Trophoblast cell (in vitro differentiated cells and primary cell): ENCODE data around the gene TTLL4.
"Not testable (repeated sequence)": the region's sequence is repeated elsewhere in the genome, so short reads cannot be mapped to it uniquely, and the experiment has no call there.

Experiments
- DNase-seq, 2 donors: peaks; one replicate each; pipeline ENCODE4 v3.0.0-alpha.2; 2016
- H2AFZ ChIP-seq: 2 replicates; pipeline ENCODE4 v1.6.1; 2013; ENCODE audit warnings: low read length, moderate library complexity, mild to moderate bottlenecking; ENCODE audit not compliant: insufficient read depth, poor library complexity
- H2AK5ac ChIP-seq: 2 replicates; pipeline ENCODE4 v1.6.1; 2013; ENCODE audit warnings: mild to moderate bottlenecking, low read length
- H2BK120ac ChIP-seq: 2 replicates; pipeline ENCODE4 v1.6.1; 2013; ENCODE audit warnings: low read length, mild to moderate bottlenecking, moderate library complexity; ENCODE audit not compliant: insufficient read depth, poor library complexity
- H2BK12ac ChIP-seq: 2 replicates; pipeline ENCODE4 v1.6.1; 2013; ENCODE audit warnings: mild to moderate bottlenecking, low read length, moderate library complexity
- H2BK5ac ChIP-seq: 2 replicates; pipeline ENCODE4 v1.6.1; 2013; ENCODE audit warnings: low read length, low read depth, moderate library complexity, mild to moderate bottlenecking; ENCODE audit not compliant: poor library complexity
- H3K14ac ChIP-seq: 2 replicates; pipeline ENCODE4 v1.6.1; 2013; ENCODE audit warnings: mild to moderate bottlenecking, low read length
- H3K18ac ChIP-seq: 2 replicates; pipeline ENCODE4 v1.6.1; 2013; ENCODE audit warnings: mild to moderate bottlenecking, low read length
- H3K23ac ChIP-seq: 2 replicates; pipeline ENCODE4 v1.6.1; 2013; ENCODE audit warnings: low read length
- H3K27ac ChIP-seq: 2 replicates; pipeline ENCODE4 v1.5.1; 2013; ENCODE audit warnings: low read depth, mild to moderate bottlenecking, inconsistent platforms, low read length, moderate library complexity
- H3K27me3 ChIP-seq: 2 replicates; pipeline ENCODE4 v1.6.1; 2013; ENCODE audit warnings: inconsistent platforms, mild to moderate bottlenecking, low read length, moderate library complexity; ENCODE audit not compliant: insufficient read depth
- H3K36me3 ChIP-seq, 2 experiments: 1 replicate in 1 of 2; 2 replicates in 1 of 2; pipeline ENCODE4 v1.6.1; 2013; ENCODE audit warnings: low read length in 2 of 2, mild to moderate bottlenecking in 2 of 2, moderate library complexity in 1 of 2; ENCODE audit not compliant: insufficient read depth in 2 of 2, control insufficient read depth in 1 of 2
- H3K4ac ChIP-seq: 2 replicates; pipeline ENCODE4 v1.6.1; 2013; ENCODE audit warnings: low read depth, mild to moderate bottlenecking, low read length, moderate library complexity
- H3K4me1 ChIP-seq, 2 experiments: 1 replicate in 1 of 2; 2 replicates in 1 of 2; pipeline ENCODE4 v1.6.1; 2013; ENCODE audit warnings: low read length in 2 of 2, mild to moderate bottlenecking in 2 of 2, moderate library complexity in 1 of 2; ENCODE audit not compliant: insufficient read depth in 2 of 2, control insufficient read depth in 1 of 2
- H3K4me2 ChIP-seq: 2 replicates; pipeline ENCODE4 v1.6.1; 2013; ENCODE audit warnings: inconsistent platforms, mild to moderate bottlenecking, low read length, moderate library complexity
- H3K4me3 ChIP-seq: 2 replicates; pipeline ENCODE4 v1.5.1; 2013; ENCODE audit warnings: mild to moderate bottlenecking, low read depth, low read length, inconsistent platforms
- H3K79me1 ChIP-seq: one replicate; pipeline ENCODE4 v1.6.1; 2013; ENCODE audit warnings: low read length
- H3K79me2 ChIP-seq: 2 replicates; pipeline ENCODE4 v1.6.1; 2013; ENCODE audit warnings: low read length, mild to moderate bottlenecking; ENCODE audit not compliant: control insufficient read depth, insufficient read depth, poor library complexity
- H3K9ac ChIP-seq: 2 replicates; pipeline ENCODE4 v1.6.1; 2013; ENCODE audit warnings: mild to moderate bottlenecking, low read length
- H3K9me3 ChIP-seq: 2 replicates; pipeline ENCODE4 v1.6.1; 2013; ENCODE audit warnings: low read depth, mild to moderate bottlenecking, control low read depth, inconsistent platforms, low read length; ENCODE audit not compliant: insufficient read depth
- H4K12ac ChIP-seq: 2 replicates; pipeline ENCODE4 v1.6.1; 2013; ENCODE audit warnings: low read depth, mild to moderate bottlenecking, low read length, moderate library complexity
- H4K8ac ChIP-seq: 2 replicates; pipeline ENCODE4 v1.6.1; 2013; ENCODE audit warnings: low read depth, mild to moderate bottlenecking, low read length, moderate library complexity
- H4K91ac ChIP-seq: one replicate; pipeline ENCODE4 v1.6.1; 2013; ENCODE audit warnings: low read depth, mild to moderate bottlenecking, low read length, moderate library complexity
- WGBS: extraction: QIAGEN DNeasy Blood & Tissue Kit; methylation state at CpG from one replicate; pipeline ENCODE4 v1.1.7; 2013; ENCODE audit warnings: missing lambda C conversion rate; ENCODE audit not compliant: insufficient read length, insufficient coverage; ENCODE audit errors: extremely low coverage; 5-methylcytosine and 5-hydroxymethylcytosine counted together

The TTLL4 gene

DNA sequence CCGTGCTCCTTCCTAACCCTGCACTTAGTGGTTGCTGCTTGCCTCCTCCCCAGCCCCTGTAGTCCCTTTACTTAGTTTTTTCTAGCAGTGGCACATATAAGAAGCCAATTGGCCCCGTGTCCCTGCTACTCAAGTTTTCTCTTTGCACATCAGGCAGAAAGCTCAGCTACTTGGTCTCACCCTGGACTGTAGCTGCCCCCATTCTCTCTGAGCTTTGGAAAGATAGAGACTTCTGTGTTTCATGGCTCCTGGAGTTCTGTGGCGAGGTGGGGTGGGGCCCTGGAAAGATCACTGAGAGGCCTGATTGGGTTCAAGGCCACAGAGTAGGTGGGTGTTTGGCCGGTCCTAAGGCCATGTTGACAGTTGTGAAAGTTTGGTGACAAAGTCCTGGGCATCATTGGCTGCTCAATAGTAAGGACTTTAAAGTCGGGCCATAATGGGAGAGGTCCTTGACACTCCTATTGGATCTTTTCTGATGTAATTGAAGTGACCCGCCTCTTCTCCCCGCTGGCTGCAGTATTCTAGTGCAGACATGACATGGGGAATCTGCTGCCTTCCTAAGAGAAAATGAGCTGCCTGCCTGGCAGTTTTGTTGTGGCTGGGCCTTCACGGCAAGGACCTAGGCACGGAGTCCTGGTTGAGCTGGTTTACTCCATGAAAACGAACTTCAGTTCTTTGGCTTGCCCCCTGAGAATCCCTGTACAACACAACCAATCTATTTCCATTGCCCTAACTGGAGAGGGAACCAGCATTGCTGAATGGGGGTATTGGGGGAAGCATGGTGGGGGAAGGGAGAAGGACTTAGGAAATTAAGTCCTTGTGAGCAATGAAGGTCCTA lies 45.2 kb downstream of the TTLL4 start:
- no CpG with 5 or more reads among the region's 10 CpGs for WGBS

DNA sequence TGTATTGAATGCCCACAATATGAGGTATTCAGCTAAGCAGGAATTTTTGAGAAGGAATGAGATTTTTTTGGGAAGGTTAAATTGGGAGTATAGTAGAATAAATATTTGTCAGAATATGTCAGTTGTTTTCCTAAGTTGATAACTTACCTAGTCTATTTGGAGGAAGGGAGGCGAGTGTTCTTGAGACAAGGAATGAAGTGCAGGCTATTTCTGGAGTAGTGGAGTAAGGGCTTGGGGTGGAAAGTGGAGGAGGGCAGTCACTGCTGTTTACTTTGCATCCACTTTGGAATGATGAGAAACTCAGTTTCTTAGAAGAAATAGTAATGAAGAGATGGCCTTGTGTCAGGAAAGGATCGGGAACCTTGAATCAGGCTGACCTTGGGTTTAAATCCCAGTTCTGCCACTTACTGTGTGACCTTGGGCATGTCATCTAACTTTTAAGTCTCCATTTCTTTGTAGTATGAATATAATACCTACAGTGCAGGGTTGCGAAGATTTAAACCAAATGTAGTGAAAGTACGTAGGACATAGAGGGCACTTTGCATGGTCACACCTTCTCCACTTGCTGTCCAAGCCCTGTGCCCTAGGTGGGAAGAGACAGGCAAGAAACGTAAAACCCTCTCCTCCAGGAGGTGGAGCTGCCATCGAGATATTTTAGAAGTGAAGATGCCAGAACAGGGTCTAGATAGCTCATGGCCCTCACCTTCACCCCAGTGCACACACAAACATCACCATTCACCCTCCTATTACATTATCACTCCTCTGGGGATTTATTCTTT lies 46.2 kb downstream of the TTLL4 start:
- Histone ChIP-seq H3K9me3 (no peaks in the 10 kb centered on the region), H2BK12ac (no peak overlapping the region), H3K14ac (no peak overlapping the region), H3K4me3 (no peak overlapping the region), H2AK5ac (no peak overlapping the region), H4K8ac (no peak overlapping the region), H4K91ac (no peak overlapping the region), H3K18ac (no peak overlapping the region), H3K4ac (no peak overlapping the region), H3K4me2 (no peak overlapping the region), H3K4me1 (no peaks in the 10 kb centered on the region), H2AFZ (no peak overlapping the region), H2BK120ac (no peak overlapping the region), H3K79me1 (no peaks in the 10 kb centered on the region), H2BK5ac (no peak overlapping the region), H3K27me3 (no peaks in the 10 kb centered on the region), H3K27ac (no peak overlapping the region), H3K9ac (no peak overlapping the region), H4K12ac (no peak overlapping the region), H3K79me2 (no peaks in the 10 kb centered on the region), H3K36me3 (peaks cover 34 to 48% of the 10 kb centered on the region in 2 experiments), H3K23ac (no peak overlapping the region)
- no CpG with 5 or more reads among the region's 6 CpGs for WGBS
- no peak for DNase-seq

More for the DNA sequence above, 45.2 kb downstream of the TTLL4 start:
- Histone ChIP-seq H3K9me3 (no peaks in the 10 kb centered on the region), H3K79me2 (no peaks in the 10 kb centered on the region), H3K79me1 (no peaks in the 10 kb centered on the region), H2BK120ac (no peak overlapping the region), H4K12ac (no peak overlapping the region), H2AFZ (no peak overlapping the region), H2BK5ac (no peak overlapping the region), H3K14ac (no peak overlapping the region), H3K9ac (no peak overlapping the region), H3K4ac (no peak overlapping the region), H2AK5ac (no peak overlapping the region), H3K4me1 (no peaks in the 10 kb centered on the region), H3K36me3 (peaks cover 36 to 51% of the 10 kb centered on the region in 2 experiments), H2BK12ac (no peak overlapping the region), H4K8ac (no peak overlapping the region), H3K27ac (no peak overlapping the region), H3K4me3 (no peak overlapping the region), H4K91ac (no peak overlapping the region), H3K27me3 (no peaks in the 10 kb centered on the region), H3K4me2 (no peak overlapping the region), H3K18ac (no peak overlapping the region), H3K23ac (no peak overlapping the region)
- no peak for DNase-seq

DNA sequence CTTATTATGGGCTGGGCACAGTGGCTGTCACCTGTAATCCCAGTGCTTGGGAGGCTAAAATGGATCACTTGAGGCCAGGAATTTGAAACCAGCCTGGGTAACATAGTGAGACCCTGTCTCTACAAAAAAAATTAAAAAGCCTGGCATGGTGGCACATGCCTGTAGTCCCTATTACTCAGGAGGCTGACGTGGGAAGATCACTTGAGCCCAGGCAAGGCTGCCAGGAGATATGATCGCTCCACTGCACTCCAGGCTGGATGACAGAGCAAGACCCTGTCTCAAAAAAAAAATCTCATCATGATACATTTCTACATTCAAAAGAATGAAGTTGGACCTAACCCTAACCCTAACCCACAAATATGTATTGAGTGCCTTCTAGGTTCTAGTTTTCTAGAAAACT lies 51.2 kb downstream of the TTLL4 start:
- no peak for DNase-seq
- Histone ChIP-seq H4K8ac (no peak overlapping the region), H3K36me3 (peaks cover 2 to 8% of the 10 kb centered on the region in 2 experiments), H3K9me3 (no peaks in the 10 kb centered on the region), H3K9ac (no peak overlapping the region), H3K4me1 (no peaks in the 10 kb centered on the region), H3K79me2 (no peaks in the 10 kb centered on the region), H3K27ac (no peak overlapping the region), H3K18ac (no peak overlapping the region), H4K12ac (no peak overlapping the region), H3K27me3 (no peaks in the 10 kb centered on the region), H3K4ac (no peak overlapping the region), H3K4me2 (no peak overlapping the region), H2AFZ (no peak overlapping the region), H3K14ac (no peak overlapping the region), H4K91ac (no peak overlapping the region), H3K79me1 (no peaks in the 10 kb centered on the region), H2AK5ac (no peak overlapping the region), H2BK12ac (no peak overlapping the region), H2BK5ac (no peak overlapping the region), H3K4me3 (no peak overlapping the region), H2BK120ac (no peak overlapping the region), H3K23ac (no peak overlapping the region)
- no CpG with 5 or more reads among the region's 2 CpGs for WGBS

DNA sequence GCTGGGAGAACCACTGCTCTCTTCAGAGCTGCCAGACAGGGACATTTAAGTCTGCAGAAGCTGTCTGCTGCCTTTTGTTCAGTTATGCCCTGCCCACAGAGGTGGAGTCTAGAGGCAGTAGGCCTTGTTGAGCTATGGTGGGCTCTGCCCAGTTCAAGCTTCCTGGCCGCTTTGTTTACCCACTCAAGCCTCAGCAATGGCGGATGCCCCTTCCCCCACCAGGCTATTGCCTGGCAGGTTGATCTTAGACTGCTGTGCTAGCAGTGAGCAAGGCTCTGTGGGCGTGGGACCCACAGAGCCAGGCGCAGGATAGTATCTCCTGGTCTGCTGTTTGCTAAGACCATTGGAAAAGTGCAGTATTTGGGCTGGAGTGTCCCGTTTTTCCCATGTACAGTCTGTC lies 62.1 kb downstream of the TTLL4 start:
- not testable (repeated sequence) for H2AFZ ChIP-seq, H4K91ac ChIP-seq, H2BK5ac ChIP-seq, H2BK12ac ChIP-seq, H3K79me2 ChIP-seq, H3K79me1 ChIP-seq, H3K4ac ChIP-seq, DNase-seq, H2AK5ac ChIP-seq, H3K27me3 ChIP-seq, H3K9ac ChIP-seq, H3K4me1 ChIP-seq, H3K27ac ChIP-seq, H4K12ac ChIP-seq, H2BK120ac ChIP-seq, H3K4me3 ChIP-seq, H3K4me2 ChIP-seq, H4K8ac ChIP-seq, H3K18ac ChIP-seq, H3K14ac ChIP-seq, H3K23ac ChIP-seq, H3K36me3 ChIP-seq
- peaks cover 12% of the 10 kb centered on the region for H3K9me3 ChIP-seq
- WGBS, result no CpG with 5 or more reads among the region's 5 CpGs
